HL-60 (cell line): ENCODE measurements around the gene SLFNL1.
A peak's percentile ranks its signal among the peaks of the same experiment; 100 is the strongest.

Experiments used
- POLR2AphosphoS5 ChIP-seq: IDR thresholded peaks from 2 replicates; pipeline ENCODE4 v1.6.1; 2012; ENCODE audit warnings: low read depth
- TF ChIP-seq, protein P1 (sequence below): IDR thresholded peaks from one replicate; pipeline ENCODE4 v1.5.1; 2011; ENCODE audit warnings: low read length, control low read depth, inconsistent platforms; ENCODE audit not compliant: insufficient read depth

DNA sequence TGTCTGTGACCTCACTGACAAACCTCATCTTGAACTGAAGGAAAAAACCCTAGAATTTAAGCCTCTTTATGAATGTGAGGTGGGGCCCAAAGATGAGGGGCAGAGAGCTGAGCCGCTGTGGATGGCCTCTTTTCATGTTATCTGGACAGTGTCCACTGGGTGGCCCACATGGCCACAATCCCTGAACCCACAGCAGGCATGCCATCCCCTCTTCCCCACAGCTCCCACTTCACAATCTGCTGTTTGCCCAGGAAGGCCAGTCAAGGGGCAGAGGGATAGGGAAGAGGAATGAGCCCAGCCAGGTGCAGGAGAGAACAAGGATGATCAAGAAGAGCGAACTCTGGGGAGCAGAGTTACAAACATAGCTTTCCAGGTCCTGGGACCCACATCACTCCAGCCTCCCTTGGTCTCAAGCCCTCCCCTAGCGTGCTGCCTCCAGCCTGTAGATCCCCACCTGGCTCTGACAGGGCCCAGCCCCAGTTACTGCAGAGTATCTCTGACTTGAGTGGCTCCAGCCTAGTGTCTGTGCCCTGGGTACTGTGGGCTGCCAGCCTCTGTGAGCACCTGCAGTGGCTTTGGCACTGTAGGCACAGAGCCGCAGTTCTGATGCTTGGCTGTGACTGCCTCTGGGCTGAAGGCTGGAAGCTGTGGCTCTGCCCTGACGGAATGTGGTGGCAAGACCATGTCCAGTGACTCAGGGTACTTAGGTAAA lies 1.9 kb upstream of the SLFNL1 start:
- TF ChIP-seq, protein P1, sequence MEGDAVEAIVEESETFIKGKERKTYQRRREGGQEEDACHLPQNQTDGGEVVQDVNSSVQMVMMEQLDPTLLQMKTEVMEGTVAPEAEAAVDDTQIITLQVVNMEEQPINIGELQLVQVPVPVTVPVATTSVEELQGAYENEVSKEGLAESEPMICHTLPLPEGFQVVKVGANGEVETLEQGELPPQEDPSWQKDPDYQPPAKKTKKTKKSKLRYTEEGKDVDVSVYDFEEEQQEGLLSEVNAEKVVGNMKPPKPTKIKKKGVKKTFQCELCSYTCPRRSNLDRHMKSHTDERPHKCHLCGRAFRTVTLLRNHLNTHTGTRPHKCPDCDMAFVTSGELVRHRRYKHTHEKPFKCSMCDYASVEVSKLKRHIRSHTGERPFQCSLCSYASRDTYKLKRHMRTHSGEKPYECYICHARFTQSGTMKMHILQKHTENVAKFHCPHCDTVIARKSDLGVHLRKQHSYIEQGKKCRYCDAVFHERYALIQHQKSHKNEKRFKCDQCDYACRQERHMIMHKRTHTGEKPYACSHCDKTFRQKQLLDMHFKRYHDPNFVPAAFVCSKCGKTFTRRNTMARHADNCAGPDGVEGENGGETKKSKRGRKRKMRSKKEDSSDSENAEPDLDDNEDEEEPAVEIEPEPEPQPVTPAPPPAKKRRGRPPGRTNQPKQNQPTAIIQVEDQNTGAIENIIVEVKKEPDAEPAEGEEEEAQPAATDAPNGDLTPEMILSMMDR: no peak
- TF ChIP-seq POLR2AphosphoS5: peak; percentile 19
